Panc1 (cell line): Measurements from ENCODE around the gene IWS1. TPM values are rescaled to one million over a fixed set of nuclear protein-coding genes. Genes with fewer than 3 reads are reported as not detected.

Experiments used
- ATAC-seq: fragments of 200-7000 bp; cut with Tn5 transposase; 2 replicates; pipeline ENCODE4 v1.9.1; 2020; ENCODE audit warnings: mild to moderate bottlenecking, moderate library complexity
- BruUV-seq: library from RNA; stranded (reverse); fragments of 400-500 nt; replicated peaks from 2 replicates; lab custom pipeline; 2021; lab: Mats Ljungman, UMichigan
- CTCF ChIA-PET: fragments of 300-600 bp; sonication (Branson Sonifier 250); formaldehyde crosslinking; loops from one replicate; lab custom pipeline; 2022; ENCODE audit warnings: antibody characterized with exemption; lab: Charles Lee
- POLR2A ChIA-PET: fragments of 300-600 bp; sonication (Branson Sonifier 250); formaldehyde crosslinking; loops from one replicate; lab custom pipeline; 2022; ENCODE audit warnings: antibody characterized with exemption; lab: Charles Lee
- DNase-seq: peaks from one replicate; pipeline ENCODE4 v3.0.0-alpha.2; 2010; ENCODE audit warnings: low read depth, low spot score
- H3K27ac ChIP-seq: 2 replicates; pipeline ENCODE4 v1.5.1; 2011; ENCODE audit warnings: mild to moderate bottlenecking, low read length, inconsistent platforms
- H3K27me3 ChIP-seq: fragments of 200-500 bp; sonication (Bioruptor generic); 2 replicates; pipeline ENCODE4 v1.6.0; 2014; ENCODE audit warnings: low read length, inconsistent platforms; ENCODE audit not compliant: control insufficient read depth, insufficient read depth
- H3K36me3 ChIP-seq: fragments of 200-500 bp; sonication (Bioruptor generic); 2 replicates; pipeline ENCODE4 v1.5.1; 2014; ENCODE audit warnings: inconsistent platforms, mild to moderate bottlenecking, low read length, moderate library complexity; ENCODE audit not compliant: control insufficient read depth, insufficient read depth
- H3K4me1 ChIP-seq: 2 replicates; pipeline ENCODE4 v1.5.1; 2011; ENCODE audit warnings: inconsistent platforms, mild to moderate bottlenecking, low read length, moderate library complexity; ENCODE audit not compliant: control insufficient read depth, insufficient read depth
- H3K4me3 ChIP-seq, 2 experiments: 2 replicates each; pipeline ENCODE4 v1.5.1; 2011 to 2012; ENCODE audit warnings: low read depth in 2 of 2, low read length in 2 of 2, mild to moderate bottlenecking in 2 of 2, inconsistent platforms in 1 of 2, moderate library complexity in 1 of 2
- H3K9me3 ChIP-seq: fragments of 200-500 bp; sonication (Bioruptor generic); 2 replicates; pipeline ENCODE4 v1.5.1; 2014; ENCODE audit warnings: low read depth, mild to moderate bottlenecking, inconsistent platforms, low read length, moderate library complexity; ENCODE audit not compliant: control insufficient read depth, insufficient read depth
- POLR2AphosphoS5 ChIP-seq: IDR thresholded peaks from 2 replicates; pipeline ENCODE4 v1.6.1; 2012; ENCODE audit warnings: mild to moderate bottlenecking, low read depth, low read length, moderate library complexity
- SIN3A ChIP-seq: IDR thresholded peaks from 2 replicates; pipeline ENCODE4 v1.6.1; 2012; ENCODE audit warnings: low read depth, mild to moderate bottlenecking, low read length, moderate library complexity, borderline replicate concordance; ENCODE audit not compliant: insufficient read depth
- TCF7L2 ChIP-seq: IDR thresholded peaks from 2 replicates; pipeline ENCODE4 v1.6.1; 2011; ENCODE audit warnings: mild to moderate bottlenecking, low read depth, low read length, inconsistent platforms
- in situ Hi-C: cut with HindIII; loops from 2 replicates; pipeline ENCODE4 v1.10.0; 2016; ENCODE audit warnings: low sequenced_read_pairs, low pct_unique_long_range_greater_than_20kb
- intact Hi-C: fragments of 100-400 bp; cut with micrococcal nuclease; formaldehyde crosslinking; loops from one replicate; pipeline ENCODE4 v1.10.0; 2022; ENCODE audit not compliant: unreplicated experiment
- total RNA-seq: library from RNA; stranded (reverse); gene quantifications from one replicate; pipeline ENCODE4 v1.2.1, GENCODE V29; 2021; ENCODE audit not compliant: unreplicated experiment
- TF ChIP-seq, protein P1 (sequence below): fragments of 450-650 bp; IDR thresholded peaks from 2 replicates; pipeline ENCODE4 v1.5.1; 2017; ENCODE audit warnings: mild to moderate bottlenecking
- TF ChIP-seq, protein P2 (sequence below), 2 experiments: IDR thresholded peaks; 2 replicates each; pipeline ENCODE4 v1.6.1; 2011 to 2012; ENCODE audit warnings: low read depth in 2 of 2, control low read depth in 1 of 2, low read length in 1 of 2, mild to moderate bottlenecking in 1 of 2, moderate library complexity in 1 of 2; ENCODE audit not compliant: insufficient read depth in 1 of 2

Gene IWS1
- total RNA-seq, 1 experiment from 2014 or later = 48.6 TPM

DNA sequence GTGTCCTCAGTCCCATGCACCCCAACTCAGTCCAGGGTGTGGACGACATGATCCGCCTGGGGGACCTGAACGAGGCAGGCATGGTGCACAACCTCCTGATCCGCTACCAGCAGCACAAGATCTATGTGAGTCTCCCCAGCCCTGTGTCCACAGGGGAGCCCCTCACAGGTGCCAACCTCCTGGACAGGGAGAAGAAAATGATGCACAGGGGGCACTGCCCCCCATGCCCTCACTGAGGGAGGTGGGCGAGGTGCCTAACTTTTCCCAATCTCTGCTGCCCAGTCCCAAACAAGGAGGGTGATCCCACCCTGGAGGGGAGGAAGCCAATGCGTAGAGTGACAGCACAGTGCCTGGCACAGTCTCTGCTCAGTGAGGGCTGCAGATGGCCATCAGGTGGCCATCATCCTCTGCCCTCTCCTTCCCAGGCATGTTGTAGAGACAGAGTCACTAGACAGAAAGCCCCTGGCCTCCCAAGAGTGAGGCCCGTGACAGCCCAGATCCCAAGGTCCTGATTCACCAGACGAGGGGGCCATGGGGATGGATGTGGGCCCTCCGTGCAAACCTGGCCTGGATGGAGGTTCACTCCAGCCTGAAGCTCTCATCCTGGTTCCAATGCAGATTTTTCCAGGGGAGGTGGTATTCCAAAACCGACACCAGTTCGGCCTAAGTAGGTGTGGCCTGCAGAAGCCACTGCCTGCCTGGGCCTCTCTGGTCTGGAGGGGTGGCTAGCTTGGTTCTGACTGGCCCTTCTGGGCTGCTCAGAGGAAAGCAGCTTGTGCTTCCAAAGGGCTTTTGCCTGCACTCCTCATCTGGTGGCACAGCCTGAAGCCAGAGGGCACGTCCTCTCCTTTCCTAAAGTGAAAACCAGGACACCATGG lies 39.2 kb upstream of the IWS1 start:
- no peaks in the 10 kb centered on the region for H3K4me1 ChIP-seq
- no peaks in the 10 kb centered on the region for H3K27me3 ChIP-seq
- no TSS peak for BruUV-seq
- ChIA-PET POLR2A (no interaction called here), CTCF (no interaction called here)
- no peaks in the 10 kb centered on the region for H3K9me3 ChIP-seq
- intact Hi-C loops = no loop called here
- no peaks in the 10 kb centered on the region for H3K36me3 ChIP-seq
- H3K4me3 ChIP-seq = no peak overlapping the region
- ATAC-seq (no peak), DNase-seq (no peak)
- H3K27ac ChIP-seq = no peak overlapping the region
- TF ChIP-seq, protein P1, sequence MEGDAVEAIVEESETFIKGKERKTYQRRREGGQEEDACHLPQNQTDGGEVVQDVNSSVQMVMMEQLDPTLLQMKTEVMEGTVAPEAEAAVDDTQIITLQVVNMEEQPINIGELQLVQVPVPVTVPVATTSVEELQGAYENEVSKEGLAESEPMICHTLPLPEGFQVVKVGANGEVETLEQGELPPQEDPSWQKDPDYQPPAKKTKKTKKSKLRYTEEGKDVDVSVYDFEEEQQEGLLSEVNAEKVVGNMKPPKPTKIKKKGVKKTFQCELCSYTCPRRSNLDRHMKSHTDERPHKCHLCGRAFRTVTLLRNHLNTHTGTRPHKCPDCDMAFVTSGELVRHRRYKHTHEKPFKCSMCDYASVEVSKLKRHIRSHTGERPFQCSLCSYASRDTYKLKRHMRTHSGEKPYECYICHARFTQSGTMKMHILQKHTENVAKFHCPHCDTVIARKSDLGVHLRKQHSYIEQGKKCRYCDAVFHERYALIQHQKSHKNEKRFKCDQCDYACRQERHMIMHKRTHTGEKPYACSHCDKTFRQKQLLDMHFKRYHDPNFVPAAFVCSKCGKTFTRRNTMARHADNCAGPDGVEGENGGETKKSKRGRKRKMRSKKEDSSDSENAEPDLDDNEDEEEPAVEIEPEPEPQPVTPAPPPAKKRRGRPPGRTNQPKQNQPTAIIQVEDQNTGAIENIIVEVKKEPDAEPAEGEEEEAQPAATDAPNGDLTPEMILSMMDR = no peak
- no peak for TF ChIP-seq POLR2AphosphoS5
- TF ChIP-seq, protein P2, sequence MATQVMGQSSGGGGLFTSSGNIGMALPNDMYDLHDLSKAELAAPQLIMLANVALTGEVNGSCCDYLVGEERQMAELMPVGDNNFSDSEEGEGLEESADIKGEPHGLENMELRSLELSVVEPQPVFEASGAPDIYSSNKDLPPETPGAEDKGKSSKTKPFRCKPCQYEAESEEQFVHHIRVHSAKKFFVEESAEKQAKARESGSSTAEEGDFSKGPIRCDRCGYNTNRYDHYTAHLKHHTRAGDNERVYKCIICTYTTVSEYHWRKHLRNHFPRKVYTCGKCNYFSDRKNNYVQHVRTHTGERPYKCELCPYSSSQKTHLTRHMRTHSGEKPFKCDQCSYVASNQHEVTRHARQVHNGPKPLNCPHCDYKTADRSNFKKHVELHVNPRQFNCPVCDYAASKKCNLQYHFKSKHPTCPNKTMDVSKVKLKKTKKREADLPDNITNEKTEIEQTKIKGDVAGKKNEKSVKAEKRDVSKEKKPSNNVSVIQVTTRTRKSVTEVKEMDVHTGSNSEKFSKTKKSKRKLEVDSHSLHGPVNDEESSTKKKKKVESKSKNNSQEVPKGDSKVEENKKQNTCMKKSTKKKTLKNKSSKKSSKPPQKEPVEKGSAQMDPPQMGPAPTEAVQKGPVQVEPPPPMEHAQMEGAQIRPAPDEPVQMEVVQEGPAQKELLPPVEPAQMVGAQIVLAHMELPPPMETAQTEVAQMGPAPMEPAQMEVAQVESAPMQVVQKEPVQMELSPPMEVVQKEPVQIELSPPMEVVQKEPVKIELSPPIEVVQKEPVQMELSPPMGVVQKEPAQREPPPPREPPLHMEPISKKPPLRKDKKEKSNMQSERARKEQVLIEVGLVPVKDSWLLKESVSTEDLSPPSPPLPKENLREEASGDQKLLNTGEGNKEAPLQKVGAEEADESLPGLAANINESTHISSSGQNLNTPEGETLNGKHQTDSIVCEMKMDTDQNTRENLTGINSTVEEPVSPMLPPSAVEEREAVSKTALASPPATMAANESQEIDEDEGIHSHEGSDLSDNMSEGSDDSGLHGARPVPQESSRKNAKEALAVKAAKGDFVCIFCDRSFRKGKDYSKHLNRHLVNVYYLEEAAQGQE (IDR thresholded peaks at IDR 0.05; ENCODE audit: insufficient read depth in 1 of 2, low read depth in 2 of 2, low read length in 1 of 2) = no peak
- no peak for TF ChIP-seq SIN3A
- no peak for TF ChIP-seq TCF7L2
- in situ Hi-C loops = no loop called here

DNA sequence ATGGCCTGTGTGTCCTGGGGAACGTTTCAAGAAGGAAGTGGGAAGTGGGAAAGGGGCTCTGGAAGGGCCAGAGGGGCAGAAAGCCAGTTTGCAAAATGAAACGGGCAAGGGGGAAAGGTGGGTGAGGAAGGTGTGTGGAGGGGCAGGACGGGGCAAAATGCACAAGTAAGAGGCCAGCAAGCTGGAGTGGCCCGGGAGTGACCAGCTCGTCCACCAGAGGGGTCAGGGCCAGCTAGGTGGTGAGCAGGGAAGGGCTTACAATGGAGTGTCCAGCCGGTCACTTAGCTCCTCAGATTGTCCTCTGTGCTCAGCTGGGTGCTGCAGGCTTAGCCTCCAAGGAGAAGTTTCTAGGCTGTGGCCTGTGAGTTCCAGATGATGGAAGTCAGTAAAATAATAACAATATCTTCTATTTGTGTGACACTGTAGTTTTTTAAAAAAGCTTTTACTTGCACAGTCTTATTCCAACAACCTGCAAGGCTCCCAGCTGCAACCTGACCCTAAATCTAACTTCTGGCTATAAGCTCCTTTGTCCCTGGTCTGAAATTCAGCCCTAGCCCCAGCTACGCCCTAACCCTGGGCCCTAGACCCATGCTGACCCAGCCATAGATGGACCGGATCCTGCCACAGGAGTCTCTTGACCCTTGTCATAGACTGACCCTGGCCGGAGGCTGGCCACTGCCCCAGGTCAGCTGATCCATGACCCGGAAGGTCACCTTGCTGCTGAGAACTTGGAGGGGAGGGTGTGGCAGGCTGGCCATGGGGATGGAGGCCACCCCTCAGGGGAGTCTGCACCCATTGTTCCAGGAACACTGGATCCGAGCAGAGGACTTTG lies 38.4 kb upstream of the IWS1 start:
- Histone ChIP-seq H3K27ac (no peak overlapping the region), H3K9me3 (no peaks in the 10 kb centered on the region), H3K27me3 (no peaks in the 10 kb centered on the region), H3K4me1 (no peaks in the 10 kb centered on the region), H3K4me3 (no peak overlapping the region), H3K36me3 (no peaks in the 10 kb centered on the region)
- BruUV-seq = no TSS peak
- CTCF ChIA-PET = interaction anchor here (0.6 kb wide), 1 partner anchor 27 kb away, joined by 4 read pairs; no protein-coding TSS in a partner anchor
- no peak for TF ChIP-seq TCF7L2
- TF ChIP-seq, protein P2 (IDR thresholded peaks at IDR 0.05; ENCODE audit: insufficient read depth in 1 of 2, low read depth in 2 of 2, low read length in 1 of 2) = no peak
- no peak for TF ChIP-seq POLR2AphosphoS5
- TF ChIP-seq, protein P1 = no peak
- TF ChIP-seq SIN3A = no peak
- ATAC-seq = no peak
- in situ Hi-C loops = no loop called here
- DNase-seq = no peak
- POLR2A ChIA-PET = no interaction called here
- intact Hi-C loops = no loop called here
